ENCODE results near the gene FAM193A.

Gene FAM193A

DNA sequence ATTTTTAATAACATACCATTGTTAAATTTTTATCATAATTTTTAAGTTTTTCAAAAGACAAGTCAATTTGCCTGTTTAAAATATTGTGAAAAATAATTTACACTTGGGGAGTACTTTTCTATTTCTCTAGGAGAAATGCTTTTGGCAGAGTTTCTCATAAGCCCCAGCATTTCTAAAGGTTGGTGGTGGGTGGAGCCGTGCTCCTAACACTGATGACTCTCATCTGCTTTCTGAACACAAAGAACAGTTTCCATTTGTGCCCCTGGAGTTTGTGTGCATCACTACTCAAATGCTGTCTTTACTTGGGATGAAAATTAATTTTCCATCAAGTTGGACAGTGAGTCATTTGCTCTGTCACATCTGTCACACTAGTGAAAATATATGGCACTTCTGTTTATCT, 162.1 kb downstream of the FAM193A start:
- H3K27ac Mint-ChIP-seq = no peak overlapping the region

DNA sequence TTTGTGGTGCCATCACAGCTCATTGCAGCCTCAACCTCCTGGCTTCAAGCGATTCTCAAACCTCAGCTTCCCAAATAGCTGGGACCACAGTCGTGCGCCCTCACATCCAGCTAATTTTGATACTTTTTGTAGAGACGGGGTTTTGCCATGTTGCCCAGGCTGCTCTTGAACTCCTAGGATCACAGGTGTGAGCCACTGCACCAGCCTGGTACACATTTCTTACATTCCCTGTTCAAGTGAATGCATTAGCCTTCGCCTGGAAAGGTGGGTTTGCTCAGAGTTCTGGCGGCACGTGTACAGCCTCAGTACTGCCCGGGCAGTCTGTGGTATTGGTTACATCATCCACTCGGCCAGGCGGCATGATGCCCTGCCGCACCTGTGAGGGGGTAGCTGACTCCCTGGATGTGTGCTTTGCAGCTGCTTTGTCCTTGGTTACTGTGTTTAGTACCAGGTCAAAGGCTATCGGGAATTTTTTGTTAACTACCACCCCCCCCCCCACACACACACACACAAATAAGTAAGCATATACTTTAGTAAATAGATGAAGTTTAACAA, 162.6 kb downstream of the FAM193A start:
- intact Hi-C loops (cut with micrococcal nuclease) = no loop called here
- Mint-ChIP-seq H3K9me3 (no peaks in the 10 kb centered on the region), H3K4me3 (no peak overlapping the region), H3K27me3 (no peaks in the 10 kb centered on the region), H3K36me3 (ENCODE audit: low read depth) (peaks cover 99% of the 10 kb centered on the region), H3K27ac (no peak overlapping the region), H3K4me1 (ENCODE audit: low read depth) (no peaks in the 10 kb centered on the region)

More for the DNA sequence above, 162.1 kb downstream of the FAM193A start:
- H3K27me3 Mint-ChIP-seq = no peaks in the 10 kb centered on the region
- H3K9me3 Mint-ChIP-seq = no peaks in the 10 kb centered on the region
- H3K4me3 Mint-ChIP-seq = no peak overlapping the region
- H3K4me1 Mint-ChIP-seq (ENCODE audit: low read depth) = no peaks in the 10 kb centered on the region
- intact Hi-C loops (cut with micrococcal nuclease) = no loop called here
- peaks cover 99% of the 10 kb centered on the region for H3K36me3 Mint-ChIP-seq (ENCODE audit: low read depth)

DNA sequence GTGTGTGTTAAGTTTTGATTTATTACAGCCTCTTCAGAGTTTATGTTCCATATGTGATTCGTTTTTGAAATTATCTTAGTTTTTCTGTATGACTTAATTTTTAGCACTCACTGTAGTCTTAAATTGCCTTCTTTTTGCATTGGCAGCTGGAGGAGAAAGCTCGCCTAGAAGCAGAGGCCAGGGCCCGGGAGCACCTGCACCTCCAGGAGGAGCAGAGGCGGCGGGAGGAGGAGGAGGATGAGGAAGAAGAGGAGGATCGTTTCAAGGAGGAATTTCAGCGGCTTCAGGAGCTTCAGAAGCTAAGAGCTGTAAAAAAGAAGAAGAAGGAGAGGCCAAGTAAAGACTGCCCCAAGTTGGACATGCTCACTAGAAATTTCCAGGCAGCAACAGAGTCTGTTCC, 163.1 kb downstream of the FAM193A start:
- Mint-ChIP-seq H3K36me3 (ENCODE audit: low read depth) (peaks cover 99% of the 10 kb centered on the region), H3K27me3 (no peaks in the 10 kb centered on the region), H3K4me1 (ENCODE audit: low read depth) (no peaks in the 10 kb centered on the region), H3K27ac (no peak overlapping the region), H3K9me3 (no peaks in the 10 kb centered on the region), H3K4me3 (no peak overlapping the region)
- intact Hi-C loops (cut with micrococcal nuclease) = no loop called here

DNA sequence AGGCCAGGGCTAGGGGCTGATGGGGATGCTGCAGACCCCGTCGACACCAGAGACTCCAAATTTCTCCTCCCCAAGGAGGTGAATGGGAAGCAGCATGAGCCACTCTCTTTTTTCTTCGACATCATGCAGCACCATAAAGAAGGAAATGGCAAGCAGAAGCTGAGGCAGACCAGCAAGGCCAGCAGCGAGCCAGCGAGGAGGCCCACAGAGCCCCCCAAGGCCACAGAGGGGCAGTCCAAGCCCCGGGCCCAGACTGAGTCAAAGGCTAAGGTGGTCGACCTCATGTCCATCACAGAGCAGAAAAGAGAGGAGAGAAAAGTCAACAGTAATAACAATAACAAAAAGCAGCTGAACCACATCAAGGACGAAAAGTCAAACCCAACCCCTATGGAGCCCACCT, 163.6 kb downstream of the FAM193A start:
- H3K27ac Mint-ChIP-seq = no peak overlapping the region
- intact Hi-C loops (cut with micrococcal nuclease) = no loop called here
- H3K4me3 Mint-ChIP-seq = no peak overlapping the region
- H3K36me3 Mint-ChIP-seq (ENCODE audit: low read depth) = peaks cover 99% of the 10 kb centered on the region
- H3K4me1 Mint-ChIP-seq (ENCODE audit: low read depth) = no peaks in the 10 kb centered on the region
- no peaks in the 10 kb centered on the region for H3K9me3 Mint-ChIP-seq
- H3K27me3 Mint-ChIP-seq = no peaks in the 10 kb centered on the region

DNA sequence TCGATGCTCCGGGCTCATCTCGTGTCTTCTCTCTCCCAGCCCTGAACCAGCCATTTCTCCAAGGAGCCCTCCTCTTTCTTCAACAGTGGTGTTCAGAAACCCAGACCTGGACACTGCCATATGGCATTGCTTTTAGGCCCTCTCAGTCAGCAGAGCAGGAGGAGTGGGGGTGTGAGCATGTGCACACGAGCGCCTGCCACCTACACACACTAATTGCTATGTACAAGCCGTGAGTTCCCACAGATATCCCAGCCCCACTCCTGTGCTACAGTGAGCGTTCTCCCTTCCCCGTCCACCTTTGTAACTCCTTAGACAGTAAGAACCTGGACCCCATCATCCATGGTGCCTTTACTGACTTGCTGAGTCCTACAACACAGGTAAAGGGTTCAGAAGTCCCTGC, 165.9 kb downstream of the FAM193A start:
- H3K27me3 Mint-ChIP-seq = no peaks in the 10 kb centered on the region
- intact Hi-C loops (cut with micrococcal nuclease) = no loop called here
- H3K36me3 Mint-ChIP-seq (ENCODE audit: low read depth) = peaks cover 92% of the 10 kb centered on the region
- no peak overlapping the region for H3K4me3 Mint-ChIP-seq
- H3K9me3 Mint-ChIP-seq = no peaks in the 10 kb centered on the region
- no peaks in the 10 kb centered on the region for H3K4me1 Mint-ChIP-seq (ENCODE audit: low read depth)
- no peak overlapping the region for H3K27ac Mint-ChIP-seq

DNA sequence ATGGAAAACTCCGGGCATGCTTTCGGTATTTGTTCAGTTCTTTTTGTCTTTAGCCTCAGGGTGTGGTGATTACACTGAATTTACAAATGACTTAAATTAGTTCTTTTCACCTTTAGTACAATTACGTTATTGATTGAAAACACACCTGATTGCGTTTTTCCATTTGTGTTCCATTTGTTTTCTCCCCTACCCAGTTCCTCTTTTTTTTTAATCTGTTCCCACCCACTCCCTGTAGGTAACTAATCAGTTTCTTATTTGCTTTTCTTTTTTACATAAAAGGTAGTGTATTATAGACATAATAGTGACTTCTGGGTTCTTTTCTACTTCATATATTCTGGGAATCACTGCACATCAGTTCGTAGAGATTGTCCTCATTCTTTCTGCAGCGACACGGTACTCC, 166.3 kb downstream of the FAM193A start:
- Mint-ChIP-seq H3K9me3 (no peaks in the 10 kb centered on the region), H3K27me3 (no peaks in the 10 kb centered on the region), H3K4me1 (ENCODE audit: low read depth) (no peaks in the 10 kb centered on the region), H3K36me3 (ENCODE audit: low read depth) (peaks cover 89% of the 10 kb centered on the region), H3K27ac (no peak overlapping the region), H3K4me3 (no peak overlapping the region)
- intact Hi-C loops (cut with micrococcal nuclease) = no loop called here

DNA sequence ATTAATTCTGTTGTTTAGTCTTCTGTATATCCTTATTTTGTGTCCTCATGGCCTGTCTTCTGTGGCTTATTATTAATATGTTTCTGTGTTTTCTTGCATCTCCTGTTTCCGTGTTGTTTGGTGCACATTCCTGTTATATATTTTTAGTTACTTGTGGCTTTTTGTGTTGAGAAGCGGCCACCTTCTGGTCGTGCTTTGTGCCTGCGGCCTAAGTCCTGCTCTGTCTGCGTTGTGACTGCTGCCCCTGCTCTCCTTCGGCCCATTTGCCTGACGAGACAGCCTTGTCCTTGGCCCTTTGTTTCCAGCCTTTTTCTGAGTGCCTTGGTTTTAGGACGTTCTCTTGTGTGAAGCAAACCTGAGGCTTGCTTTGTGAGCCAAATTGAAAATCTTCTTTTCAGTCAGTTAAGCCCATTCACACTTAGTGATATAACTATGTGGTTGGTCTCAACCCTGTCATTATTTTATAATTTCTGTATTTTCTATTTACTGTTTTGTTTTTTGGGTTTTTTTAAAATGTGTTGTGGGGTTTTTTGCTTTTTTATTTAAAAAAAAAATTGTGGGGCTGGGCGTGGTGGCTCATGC, 175.9 kb downstream of the FAM193A start:
- intact Hi-C loops (cut with micrococcal nuclease) = no loop called here
- H3K9me3 Mint-ChIP-seq = no peaks in the 10 kb centered on the region

DNA sequence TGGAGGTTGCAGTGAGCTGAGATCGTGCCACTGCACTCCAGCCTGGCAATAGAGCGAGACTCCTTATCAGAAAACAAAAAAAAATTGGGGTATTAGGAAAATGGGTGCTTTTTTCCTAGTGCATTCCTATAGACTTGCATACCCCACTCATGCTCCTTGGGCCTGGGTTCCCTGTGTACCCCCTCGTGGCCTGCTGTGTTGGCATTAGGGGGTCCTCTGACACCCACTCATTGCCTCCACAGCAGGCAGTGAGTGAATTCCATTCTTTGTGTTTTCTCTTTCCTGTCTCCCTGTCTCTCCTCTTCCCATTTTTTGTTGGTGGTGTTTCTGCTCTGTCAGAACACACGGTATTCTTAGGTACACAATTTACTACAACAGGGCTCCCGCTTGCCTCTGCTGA, 176.9 kb downstream of the FAM193A start:
- H3K27me3 Mint-ChIP-seq = no peaks in the 10 kb centered on the region
- H3K9me3 Mint-ChIP-seq = no peaks in the 10 kb centered on the region
- peaks cover 88% of the 10 kb centered on the region for H3K36me3 Mint-ChIP-seq (ENCODE audit: low read depth)
- no peak overlapping the region for H3K4me3 Mint-ChIP-seq
- peak overlapping the region; percentile 57 for H3K27ac Mint-ChIP-seq
- intact Hi-C loops (cut with micrococcal nuclease) = no loop called here
- peaks cover 16% of the 10 kb centered on the region for H3K4me1 Mint-ChIP-seq (ENCODE audit: low read depth)

More for the DNA sequence above, 175.9 kb downstream of the FAM193A start:
- Mint-ChIP-seq H3K4me3 (no peak overlapping the region), H3K4me1 (ENCODE audit: low read depth) (peaks cover 16% of the 10 kb centered on the region), H3K36me3 (ENCODE audit: low read depth) (peaks cover 85% of the 10 kb centered on the region), H3K27me3 (no peaks in the 10 kb centered on the region), H3K27ac (peak overlapping the region; percentile 12)

DNA sequence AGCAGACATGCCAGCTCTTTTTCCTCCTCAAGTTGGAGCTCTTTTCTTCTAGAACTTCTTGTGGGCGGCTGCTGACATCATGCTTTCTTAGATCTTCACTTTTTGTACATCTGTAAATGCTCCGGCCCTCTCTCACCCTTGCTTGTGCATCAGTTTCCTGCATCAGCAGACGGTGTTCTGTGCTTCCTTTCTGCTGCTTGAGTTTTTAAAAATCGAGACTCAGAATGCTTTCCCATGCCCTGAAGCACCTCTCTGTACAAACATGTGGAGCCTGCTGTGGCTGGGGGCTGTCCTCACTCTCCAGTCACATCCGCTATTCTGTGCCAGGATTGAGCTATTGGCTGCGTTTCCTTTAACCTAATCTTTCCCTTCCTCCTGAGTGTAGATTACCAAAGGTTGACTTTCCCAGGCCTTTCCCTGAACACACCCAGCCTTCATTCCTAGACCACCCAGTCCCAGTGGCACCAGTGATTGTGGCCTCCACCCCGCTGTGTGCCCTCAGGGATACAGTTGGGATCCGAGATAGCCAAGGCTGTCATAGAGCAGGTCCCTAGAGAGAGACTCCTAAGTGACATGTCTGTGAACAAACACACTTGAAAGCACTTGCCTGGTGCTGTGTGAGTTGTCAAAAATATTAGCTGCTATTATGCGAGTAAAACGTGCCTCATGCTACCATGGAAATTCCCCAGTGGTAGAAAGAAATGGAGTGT, 177.8 kb downstream of the FAM193A start:
- H3K9me3 Mint-ChIP-seq = no peaks in the 10 kb centered on the region
- no peaks in the 10 kb centered on the region for H3K27me3 Mint-ChIP-seq
- H3K4me1 Mint-ChIP-seq (ENCODE audit: low read depth) = peaks cover 16% of the 10 kb centered on the region
- H3K4me3 Mint-ChIP-seq = no peak overlapping the region
- intact Hi-C loops (cut with micrococcal nuclease) = no loop called here
- H3K27ac Mint-ChIP-seq = peak overlapping the region; percentile 57
- H3K36me3 Mint-ChIP-seq (ENCODE audit: low read depth) = peaks cover 94% of the 10 kb centered on the region

DNA sequence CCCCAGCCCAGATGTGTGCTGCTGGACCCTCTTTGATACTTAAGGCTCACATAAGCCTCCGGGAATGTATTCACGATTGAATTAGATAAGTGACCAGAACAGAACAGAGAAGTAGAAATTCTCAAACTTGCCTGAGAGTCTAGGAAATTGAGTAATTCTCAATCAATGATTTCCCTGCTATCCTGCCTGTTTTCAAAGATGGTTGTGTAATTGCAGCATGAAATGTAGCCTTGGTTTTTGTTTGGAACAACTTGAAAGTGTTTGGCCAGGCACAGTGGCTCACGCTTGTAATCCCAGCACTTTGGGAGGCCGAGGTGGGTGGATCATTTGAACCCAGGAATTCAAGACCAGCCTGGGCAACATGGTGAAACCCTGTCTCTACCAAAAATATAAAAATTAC, 178.5 kb downstream of the FAM193A start:
- Mint-ChIP-seq H3K4me3 (no peak overlapping the region), H3K36me3 (ENCODE audit: low read depth) (peaks cover 94% of the 10 kb centered on the region), H3K27ac (no peak overlapping the region)

DNA sequence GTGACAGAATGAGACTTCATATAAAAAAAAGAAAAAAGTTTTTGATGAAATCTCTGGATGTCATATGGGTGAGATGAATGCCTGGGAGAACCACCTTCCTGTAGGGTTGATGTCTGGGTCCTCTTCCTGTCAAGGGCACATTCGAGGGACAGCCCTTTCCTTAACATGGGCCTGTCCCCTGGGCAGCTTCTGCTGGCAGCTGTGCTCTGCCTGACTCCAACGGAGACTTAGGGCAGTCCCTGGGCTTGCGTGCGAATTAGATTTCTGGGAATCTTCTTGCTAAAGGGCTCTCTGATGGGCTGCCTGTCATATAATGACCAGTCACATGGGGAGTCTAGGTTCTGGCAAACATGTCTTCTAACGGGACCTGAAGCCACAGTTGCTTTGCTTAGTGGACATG, 179.0 kb downstream of the FAM193A start:
- H3K27me3 Mint-ChIP-seq = no peaks in the 10 kb centered on the region
- H3K27ac Mint-ChIP-seq = no peak overlapping the region
- H3K9me3 Mint-ChIP-seq = no peaks in the 10 kb centered on the region
- peaks cover 16% of the 10 kb centered on the region for H3K4me1 Mint-ChIP-seq (ENCODE audit: low read depth)
- H3K4me3 Mint-ChIP-seq = no peak overlapping the region
- peaks cover 94% of the 10 kb centered on the region for H3K36me3 Mint-ChIP-seq (ENCODE audit: low read depth)
- intact Hi-C loops (cut with micrococcal nuclease) = no loop called here

More for the DNA sequence above, 178.5 kb downstream of the FAM193A start:
- Mint-ChIP-seq H3K27me3 (no peaks in the 10 kb centered on the region), H3K4me1 (ENCODE audit: low read depth) (peaks cover 16% of the 10 kb centered on the region), H3K9me3 (no peaks in the 10 kb centered on the region)
- intact Hi-C loops (cut with micrococcal nuclease) = no loop called here

DNA sequence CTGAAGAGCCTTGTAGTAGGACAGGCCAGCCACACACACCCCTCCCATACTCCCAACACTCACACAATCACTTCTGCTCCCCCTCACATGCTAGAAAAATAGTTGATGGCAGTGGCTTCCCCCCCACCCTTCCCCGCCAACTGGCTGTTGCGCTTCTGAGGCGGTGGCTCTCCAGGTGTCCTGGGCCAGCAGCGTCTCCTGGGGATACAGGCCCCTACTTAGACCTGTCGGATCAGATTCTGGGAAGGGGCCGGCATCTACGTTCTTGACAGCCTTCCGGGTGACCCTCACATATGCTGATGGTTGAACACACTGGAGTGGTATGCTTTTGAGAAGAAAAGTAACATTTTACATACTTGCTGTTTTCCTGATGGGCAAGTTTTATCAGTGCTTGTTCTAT, 179.8 kb downstream of the FAM193A start:
- H3K27me3 Mint-ChIP-seq = no peaks in the 10 kb centered on the region
- no peaks in the 10 kb centered on the region for H3K9me3 Mint-ChIP-seq
- peaks cover 16% of the 10 kb centered on the region for H3K4me1 Mint-ChIP-seq (ENCODE audit: low read depth)
- no peak overlapping the region for H3K27ac Mint-ChIP-seq
- intact Hi-C loops (cut with micrococcal nuclease) = no loop called here
- H3K4me3 Mint-ChIP-seq = no peak overlapping the region
- H3K36me3 Mint-ChIP-seq (ENCODE audit: low read depth) = peaks cover 94% of the 10 kb centered on the region

DNA sequence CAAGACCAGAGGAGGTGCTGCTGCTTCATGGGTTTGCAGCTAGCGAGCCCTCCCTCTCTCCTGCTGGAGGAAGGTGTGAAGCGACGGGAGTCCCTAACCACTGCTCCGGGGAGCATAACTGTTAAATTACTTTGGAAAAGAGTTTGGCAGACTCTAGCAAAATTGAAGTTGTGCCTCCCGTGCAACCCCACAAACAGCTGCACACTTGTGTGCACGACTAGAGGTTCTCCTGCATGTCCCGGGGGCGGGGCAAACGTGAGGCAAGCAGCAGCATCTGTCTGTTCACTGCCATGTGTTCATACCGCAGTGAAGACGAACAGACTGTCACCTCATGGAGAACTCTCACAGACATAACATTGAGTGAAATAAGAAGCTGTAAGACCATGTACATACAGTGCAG, 185.1 kb downstream of the FAM193A start:
- H3K9me3 Mint-ChIP-seq = no peaks in the 10 kb centered on the region
- intact Hi-C loops (cut with micrococcal nuclease) = no loop called here
- H3K27ac Mint-ChIP-seq = no peak overlapping the region
- no peaks in the 10 kb centered on the region for H3K4me1 Mint-ChIP-seq (ENCODE audit: low read depth)
- peaks cover 89% of the 10 kb centered on the region for H3K36me3 Mint-ChIP-seq (ENCODE audit: low read depth)
- H3K27me3 Mint-ChIP-seq = no peaks in the 10 kb centered on the region
- no peak overlapping the region for H3K4me3 Mint-ChIP-seq

DNA sequence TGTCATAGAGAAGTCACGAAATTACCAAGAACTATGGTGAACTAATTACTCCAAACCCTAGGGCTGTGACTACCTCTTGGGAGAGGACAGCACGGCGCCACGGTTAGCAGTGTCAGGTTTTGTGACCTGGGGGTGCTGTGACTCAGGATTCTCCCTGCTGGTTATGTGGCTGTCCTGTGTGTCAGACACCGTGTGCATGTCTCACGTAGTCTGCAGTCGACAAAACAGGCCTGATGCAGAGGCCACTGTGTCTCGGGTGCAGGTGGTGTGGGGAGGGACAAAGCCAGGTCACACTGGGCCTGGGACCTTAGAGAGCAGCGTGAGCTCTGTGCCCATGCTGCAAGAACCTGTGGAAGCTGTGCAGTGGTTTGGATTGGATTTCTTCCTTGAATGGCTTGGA, 185.6 kb downstream of the FAM193A start:
- Mint-ChIP-seq H3K27me3 (no peaks in the 10 kb centered on the region), H3K9me3 (no peaks in the 10 kb centered on the region), H3K36me3 (ENCODE audit: low read depth) (peaks cover 89% of the 10 kb centered on the region), H3K27ac (no peak overlapping the region), H3K4me3 (no peak overlapping the region), H3K4me1 (ENCODE audit: low read depth) (no peaks in the 10 kb centered on the region)
- intact Hi-C loops (cut with micrococcal nuclease) = no loop called here
